GM19438 (cell line): ENCODE data around the gene AGXT2.

Source experiments
- ATAC-seq: cut with Tn5 transposase; IDR thresholded peaks from one replicate; pipeline ENCODE4 v1.9.1; 2021; ENCODE audit warnings: low read depth; ENCODE audit not compliant: unreplicated experiment

AGXT2 gene

GRCh38 chr5:35047785-35048404 is at the start of gene AGXT2:
Gene AGXT2, minus strand, starts transcription at chr5:35047949. Its CDS starts 57 bp downstream, at chr5:35047892.
- no peak for ATAC-seq

DNA sequence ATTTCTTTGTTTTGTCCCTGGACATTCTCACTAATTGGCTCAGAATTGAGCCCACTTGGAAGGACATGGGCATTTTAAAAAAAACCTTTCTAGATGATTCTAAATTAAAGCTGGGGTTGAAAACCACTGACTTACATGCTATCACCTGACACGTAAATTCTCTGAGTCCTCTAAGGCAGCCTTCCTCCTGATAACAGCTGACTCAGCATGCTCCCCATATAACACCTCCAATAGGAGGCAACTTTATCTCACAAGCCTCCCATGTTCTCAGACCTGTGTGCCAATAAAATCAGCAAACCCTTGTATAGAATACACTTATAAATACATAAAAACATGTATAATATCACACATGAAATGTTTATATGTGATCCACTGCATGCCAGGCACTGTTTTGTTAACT is 49.2 kb upstream of the AGXT2 start:
- no peak for ATAC-seq

DNA sequence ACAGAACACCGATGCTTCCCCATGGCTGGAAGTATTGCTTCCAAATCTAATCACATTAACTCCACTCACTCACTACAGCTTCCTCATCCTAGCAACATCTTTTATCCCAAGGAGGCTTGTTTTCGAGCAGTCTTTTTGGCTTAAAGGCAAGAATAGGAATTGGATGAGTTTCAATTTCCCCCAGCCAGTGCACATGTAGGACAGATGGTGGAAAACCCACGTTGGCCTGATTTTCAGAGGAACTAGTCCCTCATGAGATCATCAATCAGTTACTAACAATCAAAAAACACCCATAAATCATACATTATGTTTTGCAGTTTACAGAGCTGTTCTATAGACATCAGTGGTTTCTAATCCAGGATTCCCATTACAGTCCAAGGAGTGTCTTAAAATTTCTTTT is 48.5 kb upstream of the AGXT2 start:
- ATAC-seq, result no peak

DNA sequence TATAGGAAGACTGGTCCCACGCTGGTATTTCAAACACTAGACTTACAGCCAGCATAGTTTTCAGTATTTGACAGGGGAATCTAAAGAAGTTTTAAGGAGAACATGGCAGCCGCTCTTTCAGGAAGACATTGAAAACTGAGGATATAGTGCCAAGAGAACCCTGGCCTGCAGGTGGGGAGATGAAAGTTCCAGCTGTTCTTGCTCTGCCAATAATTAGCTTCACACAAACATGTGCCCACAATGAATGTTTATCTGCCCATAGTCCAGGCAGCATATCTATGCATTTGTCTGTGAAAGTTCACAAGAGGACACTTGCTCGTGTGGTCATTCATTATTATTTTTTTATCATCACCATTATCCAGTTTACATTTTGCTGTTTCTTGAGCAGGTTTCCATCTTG is 47.6 kb upstream of the AGXT2 start:
- ATAC-seq, result no peak

DNA sequence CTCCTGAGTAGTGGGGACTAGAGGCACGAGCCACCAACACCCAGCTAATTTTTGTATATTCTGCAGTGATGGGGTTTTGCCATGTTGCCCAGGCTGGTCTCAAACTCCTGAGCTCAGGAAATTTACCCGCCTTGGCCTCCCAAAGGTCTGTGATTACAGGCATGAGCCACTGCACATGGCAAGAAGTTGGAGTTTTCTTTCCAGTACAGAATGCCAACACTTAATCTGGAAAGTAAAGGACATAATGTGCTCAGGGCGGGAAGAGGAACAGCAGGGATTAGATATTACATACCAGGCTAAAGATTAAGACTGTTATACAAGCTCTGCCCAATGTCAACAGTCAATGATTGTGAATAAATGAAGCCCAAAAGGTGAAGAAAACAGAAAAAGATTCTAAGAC is 47.2 kb upstream of the AGXT2 start:
- no peak for ATAC-seq

DNA sequence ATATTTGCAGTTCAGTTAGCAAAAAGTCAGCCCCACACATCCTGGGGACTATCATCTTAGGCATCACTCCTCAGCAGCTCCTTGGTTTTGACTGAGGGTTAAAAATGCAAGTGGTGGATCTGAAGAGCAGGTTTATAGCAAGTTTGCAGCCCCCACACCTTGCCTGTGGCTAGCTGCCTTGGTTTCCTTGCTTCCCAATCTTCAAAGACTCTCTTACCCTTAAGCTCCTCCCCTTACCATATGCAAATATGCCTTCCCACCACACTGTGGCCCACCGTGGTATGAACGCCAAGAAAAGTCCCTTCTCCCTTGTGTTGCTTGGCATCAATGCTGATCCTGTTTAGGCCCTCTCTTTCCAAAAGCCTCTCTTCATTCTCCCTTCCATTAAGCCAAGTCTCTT is 45.0 kb upstream of the AGXT2 start:
- ATAC-seq, result no peak

GRCh38 chr5:35091704-35092103 is 44.0 kb upstream of the AGXT2 start:
- ATAC-seq, result no peak

DNA sequence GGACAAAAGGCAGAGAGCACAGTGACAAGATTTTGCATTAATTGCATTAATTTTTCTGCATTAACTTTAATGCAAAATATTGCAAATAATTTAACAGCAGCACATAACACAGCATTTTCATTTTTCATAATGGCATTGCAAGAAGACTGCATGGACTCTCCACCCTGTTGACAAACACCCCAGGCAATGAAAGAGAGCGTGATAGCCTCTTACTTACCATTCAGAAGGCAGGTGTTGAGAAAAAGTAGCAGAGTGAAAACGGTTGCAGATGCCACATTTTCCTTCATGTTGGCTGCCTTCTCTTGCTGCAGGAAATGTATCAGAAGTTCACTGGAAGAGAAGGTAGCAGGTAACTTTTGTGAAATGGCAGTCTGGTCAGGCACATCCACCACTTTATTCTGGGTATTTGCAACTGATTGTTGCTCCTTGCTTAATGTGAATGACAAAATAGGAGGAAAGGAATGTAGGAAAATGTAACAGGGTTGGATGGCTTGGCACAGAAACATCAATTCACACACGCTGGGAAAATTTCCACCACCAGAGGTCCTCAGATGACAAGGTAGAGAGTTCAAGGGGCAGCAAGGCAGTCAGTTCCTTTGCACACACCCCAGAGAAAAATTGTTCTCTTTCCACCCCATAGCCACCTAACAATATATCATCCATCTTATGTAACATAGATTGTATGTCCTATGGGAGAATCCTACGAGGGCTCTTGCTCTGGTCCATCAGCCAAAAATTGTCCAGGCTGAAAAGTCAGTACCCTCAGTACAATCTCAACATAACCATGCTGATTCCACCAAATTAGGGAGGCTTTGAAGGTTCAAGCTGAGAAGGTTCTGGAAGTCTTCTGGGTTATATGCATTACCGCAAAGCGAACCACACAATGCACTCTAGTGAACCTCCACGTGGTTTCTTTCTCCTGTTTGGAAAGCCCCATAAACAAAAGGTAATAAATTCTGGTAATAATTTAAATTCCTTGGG is 41.9 kb upstream of the AGXT2 start:
- ATAC-seq, result no peak

GRCh38 chr5:35087991-35088390 is 40.2 kb upstream of the AGXT2 start:
- ATAC-seq, result no peak

DNA sequence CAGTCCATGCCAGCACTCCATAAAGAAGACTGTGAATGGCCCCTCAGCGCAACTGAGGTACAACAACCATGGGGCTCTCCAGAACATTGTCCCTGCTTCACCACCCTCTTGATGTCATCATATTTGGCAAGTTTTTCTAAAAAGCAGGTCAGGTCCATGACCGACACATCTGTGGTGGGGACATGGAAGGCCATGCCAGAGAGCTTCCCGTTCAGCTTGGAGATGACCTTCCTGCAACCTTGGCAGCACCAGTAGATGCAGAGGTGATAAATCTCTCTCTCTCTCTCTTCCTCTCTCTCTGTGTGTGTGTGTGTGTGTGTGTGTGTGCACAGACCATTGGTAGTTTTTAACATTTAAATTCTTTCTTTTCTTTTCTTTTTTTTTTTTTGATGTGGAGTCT is 35.4 kb upstream of the AGXT2 start:
- ATAC-seq, result no peak

- no peak for ATAC-seq
Measured at GRCh38 chr5:35082530-35082929, 34.8 kb upstream of the AGXT2 start.

DNA sequence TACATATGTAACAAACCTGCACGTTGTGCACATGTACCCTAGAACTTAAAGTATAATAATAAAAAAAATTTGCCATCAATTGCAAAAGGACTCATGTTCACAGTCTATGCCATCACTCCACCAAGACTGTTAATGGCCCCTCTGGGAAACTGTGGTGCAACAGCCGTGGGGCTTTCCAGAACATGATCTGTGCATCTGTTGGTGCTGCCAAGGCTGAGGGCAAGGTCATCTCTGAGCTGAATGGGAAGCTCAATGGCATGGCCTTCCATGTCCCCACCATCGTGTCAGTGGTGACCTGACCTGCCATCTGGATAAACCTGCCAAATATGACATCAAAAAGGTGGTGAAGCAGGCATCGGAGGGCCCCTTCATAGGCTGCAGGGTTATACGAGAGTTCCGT is 33.4 kb upstream of the AGXT2 start:
- no peak for ATAC-seq

DNA sequence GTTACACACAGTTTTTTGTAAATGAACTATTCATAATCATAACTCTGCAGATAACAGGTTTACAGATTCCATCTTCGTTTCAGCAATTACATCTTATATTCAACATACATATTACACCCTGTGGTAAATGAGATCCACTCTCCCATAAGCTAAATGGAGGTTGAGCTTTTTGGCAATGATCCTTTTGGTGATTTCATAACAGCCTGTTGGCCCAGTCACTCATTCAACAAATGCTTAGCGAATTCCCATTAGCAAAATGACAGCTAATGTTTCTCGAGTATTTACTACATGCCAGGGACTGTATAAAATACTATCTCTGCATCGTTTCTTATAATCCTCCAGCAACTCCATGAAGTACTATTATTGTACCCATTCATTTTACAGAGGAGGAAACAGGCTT is 25.4 kb upstream of the AGXT2 start:
- ATAC-seq, result no peak

GRCh38 chr5:35069188-35069587 is 21.4 kb upstream of the AGXT2 start:
- no peak for ATAC-seq

- no peak for ATAC-seq
Measured at GRCh38 chr5:35067985-35068384, 20.2 kb upstream of the AGXT2 start.

GRCh38 chr5:35066260-35066795 is 18.6 kb upstream of the AGXT2 start:
- ATAC-seq, result peak; percentile 73

GRCh38 chr5:35063414-35063813 is 15.7 kb upstream of the AGXT2 start:
- ATAC-seq, result no peak

DNA sequence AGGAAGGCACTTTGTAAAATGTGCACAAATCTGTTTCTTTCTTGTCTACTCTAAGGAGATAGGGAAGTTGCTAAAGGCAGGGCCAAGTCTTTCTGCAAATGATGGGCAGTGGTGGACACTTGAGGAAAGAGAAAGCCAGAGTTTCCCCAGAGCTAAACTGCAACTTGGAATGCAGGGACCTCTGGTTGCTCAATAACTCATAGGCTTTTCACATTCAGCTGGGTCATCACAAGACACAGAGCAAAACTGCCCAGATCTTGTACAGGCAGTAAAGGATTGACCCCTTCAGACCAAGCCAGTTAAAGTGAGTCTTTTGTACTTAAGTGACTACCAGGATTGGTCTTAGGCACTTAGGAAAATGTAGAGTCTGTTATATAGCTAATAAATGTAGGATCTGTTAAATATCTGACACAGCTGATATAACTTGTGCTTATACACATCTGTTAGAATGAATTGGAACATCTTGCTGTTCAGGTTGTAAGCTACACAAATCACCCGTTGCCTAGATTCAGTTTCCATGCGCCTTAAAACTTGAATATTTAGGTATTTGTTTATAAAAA is 13.5 kb upstream of the AGXT2 start:
- no peak for ATAC-seq

GRCh38 chr5:35060236-35060635 is 12.5 kb upstream of the AGXT2 start:
- ATAC-seq, result no peak

- no peak for ATAC-seq
Measured at GRCh38 chr5:35059251-35059650, 11.5 kb upstream of the AGXT2 start.

- peak; percentile 80 for ATAC-seq
Measured at GRCh38 chr5:35058374-35058788, 10.6 kb upstream of the AGXT2 start.
